ENCODE measurements around the gene NAV2. TPM values are rescaled to one million over a fixed set of nuclear protein-coding genes. Genes with fewer than 3 reads are reported as not detected.

Gene NAV2
- total and polyA plus RNA-seq, 2 donors (not counting 1 experiment from before 2014, with no cell fraction given), result 8.1 to 14.0 TPM

GRCh38 chr11:19795082-19795481 lies 82.4 kb downstream of the NAV2 start:
- no peak for TF ChIP-seq EZH2 (IDR thresholded peaks at IDR 0.05; ENCODE audit: low read length, missing control alignments)
- TF ChIP-seq, protein P1, sequence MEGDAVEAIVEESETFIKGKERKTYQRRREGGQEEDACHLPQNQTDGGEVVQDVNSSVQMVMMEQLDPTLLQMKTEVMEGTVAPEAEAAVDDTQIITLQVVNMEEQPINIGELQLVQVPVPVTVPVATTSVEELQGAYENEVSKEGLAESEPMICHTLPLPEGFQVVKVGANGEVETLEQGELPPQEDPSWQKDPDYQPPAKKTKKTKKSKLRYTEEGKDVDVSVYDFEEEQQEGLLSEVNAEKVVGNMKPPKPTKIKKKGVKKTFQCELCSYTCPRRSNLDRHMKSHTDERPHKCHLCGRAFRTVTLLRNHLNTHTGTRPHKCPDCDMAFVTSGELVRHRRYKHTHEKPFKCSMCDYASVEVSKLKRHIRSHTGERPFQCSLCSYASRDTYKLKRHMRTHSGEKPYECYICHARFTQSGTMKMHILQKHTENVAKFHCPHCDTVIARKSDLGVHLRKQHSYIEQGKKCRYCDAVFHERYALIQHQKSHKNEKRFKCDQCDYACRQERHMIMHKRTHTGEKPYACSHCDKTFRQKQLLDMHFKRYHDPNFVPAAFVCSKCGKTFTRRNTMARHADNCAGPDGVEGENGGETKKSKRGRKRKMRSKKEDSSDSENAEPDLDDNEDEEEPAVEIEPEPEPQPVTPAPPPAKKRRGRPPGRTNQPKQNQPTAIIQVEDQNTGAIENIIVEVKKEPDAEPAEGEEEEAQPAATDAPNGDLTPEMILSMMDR (conservative IDR thresholded peaks at IDR 0.05 in 1 of 2, IDR thresholded peaks at IDR 0.05 in 1 of 2; ENCODE audit: low read depth in 1 of 2, low read length in 2 of 2), result no peak
- Histone ChIP-seq H4K20me1 (ENCODE audit: control insufficient read depth, extremely low read depth, insufficient read depth, low read length) (peaks cover 3% of the 10 kb centered on the region), H3K27ac (ENCODE audit: insufficient read depth, low read length) (no peak overlapping the region), H2AFZ (ENCODE audit: low read length) (no peak overlapping the region), H3K4me3 (replicated peaks in 1 of 4; ENCODE audit: control extremely low read depth in 1 of 4, insufficient read depth in 1 of 4, low read depth in 3 of 4, low read length in 4 of 4) (no peak overlapping the region), H3K27me3 (ENCODE audit: control insufficient read depth, insufficient read depth, low read length) (no peaks in the 10 kb centered on the region), H3K79me2 (ENCODE audit: control insufficient read depth, insufficient read depth, low read length) (peaks cover 65% of the 10 kb centered on the region), H3K9ac (ENCODE audit: insufficient read depth, low read length) (no peak overlapping the region), H3K4me2 (ENCODE audit: extremely low read depth, insufficient read depth, low read length) (no peak overlapping the region), H3K9me3 (ENCODE audit: control insufficient read depth, insufficient read depth, low read depth, low read length) (no peaks in the 10 kb centered on the region), H3K4me1 (ENCODE audit: control insufficient read depth, extremely low read depth, insufficient read depth, low read length) (no peaks in the 10 kb centered on the region), H3K36me3 (ENCODE audit: control insufficient read depth, insufficient read depth, low read length) (no peaks in the 10 kb centered on the region)
- no peak for DNase-seq (ENCODE audit: low read depth in 2 of 2)

DNA sequence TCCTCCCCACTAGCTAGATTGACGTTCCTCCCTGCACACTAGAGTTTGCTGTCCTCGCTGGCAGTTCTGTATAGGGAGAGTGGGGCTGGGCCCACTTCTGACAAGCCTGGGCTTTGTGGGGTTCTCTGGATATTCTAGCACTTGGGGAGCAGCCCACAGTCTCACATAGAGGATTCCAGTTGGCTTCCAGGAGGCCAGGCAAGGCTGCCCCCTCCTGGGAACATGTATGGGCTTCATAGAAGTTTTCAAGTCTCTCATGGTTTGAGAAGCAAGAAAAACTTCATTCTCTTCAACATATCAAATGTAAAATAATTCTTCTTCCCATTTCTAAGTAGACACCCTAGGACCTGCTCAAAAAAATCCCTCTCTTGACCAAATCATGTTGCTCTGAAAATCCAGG lies 87.5 kb downstream of the NAV2 start:
- H4K20me1 ChIP-seq (ENCODE audit: control insufficient read depth, extremely low read depth, insufficient read depth, low read length), result peaks cover 2% of the 10 kb centered on the region
- H3K4me1 ChIP-seq (ENCODE audit: control insufficient read depth, extremely low read depth, insufficient read depth, low read length), result no peaks in the 10 kb centered on the region
- H2AFZ ChIP-seq (ENCODE audit: low read length), result no peak overlapping the region
- no peak for TF ChIP-seq EZH2 (IDR thresholded peaks at IDR 0.05; ENCODE audit: low read length, missing control alignments)
- TF ChIP-seq, protein P1 (conservative IDR thresholded peaks at IDR 0.05 in 1 of 2, IDR thresholded peaks at IDR 0.05 in 1 of 2; ENCODE audit: low read depth in 1 of 2, low read length in 2 of 2), result peak in 1 of 2 donors; percentile 39
- no peak overlapping the region for H3K27ac ChIP-seq (ENCODE audit: insufficient read depth, low read length)
- H3K27me3 ChIP-seq (ENCODE audit: control insufficient read depth, insufficient read depth, low read length), result no peaks in the 10 kb centered on the region
- no peak overlapping the region for H3K4me3 ChIP-seq (replicated peaks in 1 of 4; ENCODE audit: control extremely low read depth in 1 of 4, insufficient read depth in 1 of 4, low read depth in 3 of 4, low read length in 4 of 4)
- H3K4me2 ChIP-seq (ENCODE audit: extremely low read depth, insufficient read depth, low read length), result no peak overlapping the region
- H3K9ac ChIP-seq (ENCODE audit: insufficient read depth, low read length), result no peak overlapping the region
- H3K36me3 ChIP-seq (ENCODE audit: control insufficient read depth, insufficient read depth, low read length), result peaks cover 2% of the 10 kb centered on the region
- H3K79me2 ChIP-seq (ENCODE audit: control insufficient read depth, insufficient read depth, low read length), result peaks cover 82% of the 10 kb centered on the region
- no peaks in the 10 kb centered on the region for H3K9me3 ChIP-seq (ENCODE audit: control insufficient read depth, insufficient read depth, low read depth, low read length)
- DNase-seq (ENCODE audit: low read depth in 2 of 2), result no peak

DNA sequence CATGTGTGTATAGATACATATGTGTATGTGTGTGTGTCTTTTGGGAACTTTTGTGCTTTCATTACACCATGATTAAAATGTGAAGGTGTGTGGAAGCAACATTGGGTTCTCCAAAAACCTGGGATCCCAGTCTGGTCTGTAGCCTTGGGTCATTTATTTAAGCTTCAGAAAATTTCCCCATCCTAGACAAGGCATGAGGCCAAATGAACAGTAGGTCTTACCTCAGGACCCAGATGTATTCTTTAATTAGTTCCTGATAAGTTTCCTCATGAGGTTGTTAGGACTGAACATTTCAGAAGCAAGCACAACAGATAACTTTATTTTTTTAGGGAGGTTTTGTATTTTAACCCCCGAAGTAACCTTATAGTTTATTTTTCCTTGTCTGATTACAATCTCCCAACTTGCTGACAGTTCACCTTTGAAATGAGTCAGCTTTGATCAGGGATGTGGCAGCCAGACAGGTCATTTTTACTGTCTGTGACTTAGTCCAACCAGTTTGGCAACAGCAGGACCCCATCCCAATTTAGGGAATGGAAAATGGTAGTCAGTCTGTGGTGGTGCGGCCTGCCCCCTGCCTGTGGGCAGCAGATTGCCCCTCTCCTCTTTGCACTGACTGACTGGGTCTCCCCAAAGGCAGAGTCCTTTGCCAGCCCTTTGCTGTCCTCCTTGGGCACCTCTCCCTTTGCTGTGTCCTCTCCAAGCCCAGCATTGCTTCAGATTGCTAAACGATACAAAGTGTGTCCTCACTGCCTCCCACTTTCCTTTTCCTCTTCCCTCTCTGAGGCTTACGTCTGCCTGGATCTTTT lies 88.3 kb downstream of the NAV2 start:
- no peaks in the 10 kb centered on the region for H3K9me3 ChIP-seq (ENCODE audit: control insufficient read depth, insufficient read depth, low read depth, low read length)
- no peak overlapping the region for H2AFZ ChIP-seq (ENCODE audit: low read length)
- DNase-seq (ENCODE audit: low read depth in 2 of 2), result no peak
- H3K27ac ChIP-seq (ENCODE audit: insufficient read depth, low read length), result no peak overlapping the region
- peaks cover 2% of the 10 kb centered on the region for H3K36me3 ChIP-seq (ENCODE audit: control insufficient read depth, insufficient read depth, low read length)
- no peak overlapping the region for H3K4me2 ChIP-seq (ENCODE audit: extremely low read depth, insufficient read depth, low read length)
- peaks cover 2% of the 10 kb centered on the region for H4K20me1 ChIP-seq (ENCODE audit: control insufficient read depth, extremely low read depth, insufficient read depth, low read length)
- H3K79me2 ChIP-seq (ENCODE audit: control insufficient read depth, insufficient read depth, low read length), result peaks cover 86% of the 10 kb centered on the region
- TF ChIP-seq, protein P1 (conservative IDR thresholded peaks at IDR 0.05 in 1 of 2, IDR thresholded peaks at IDR 0.05 in 1 of 2; ENCODE audit: low read depth in 1 of 2, low read length in 2 of 2), result peak; percentile 16 to 30
- TF ChIP-seq EZH2 (IDR thresholded peaks at IDR 0.05; ENCODE audit: low read length, missing control alignments), result no peak
- H3K4me1 ChIP-seq (ENCODE audit: control insufficient read depth, extremely low read depth, insufficient read depth, low read length), result no peaks in the 10 kb centered on the region
- no peak overlapping the region for H3K9ac ChIP-seq (ENCODE audit: insufficient read depth, low read length)
- H3K4me3 ChIP-seq (replicated peaks in 1 of 4; ENCODE audit: control extremely low read depth in 1 of 4, insufficient read depth in 1 of 4, low read depth in 3 of 4, low read length in 4 of 4), result no peak overlapping the region
- H3K27me3 ChIP-seq (ENCODE audit: control insufficient read depth, insufficient read depth, low read length), result no peaks in the 10 kb centered on the region
